Lung (tissue), 12 donors: ENCODE results near the gene UBR1. TPM values are rescaled to one million over a fixed set of nuclear protein-coding genes. Genes with fewer than 3 reads are reported as not detected.

ENCODE experiments used
- ATAC-seq: fragments of 200-7000 bp; cut with Tn5 transposase; one replicate; pipeline ENCODE4 v1.9.1; 2020; ENCODE audit warnings: moderate number of reproducible peaks; ENCODE audit not compliant: insufficient read depth, low FRiP score
- DNase-seq, 3 donors: peaks; one replicate each; pipeline ENCODE4 v3.0.0-alpha.2; 2013 to 2017
- H3K27ac ChIP-seq, 2 donors: one replicate each; pipeline ENCODE4 v1.5.1; 2013; ENCODE audit warnings: mild to moderate bottlenecking in 2 of 2, moderate library complexity in 2 of 2, control low read depth in 1 of 2, inconsistent platforms in 1 of 2, low read depth in 1 of 2, low read length in 1 of 2
- H3K27me3 ChIP-seq, 3 donors: one replicate each; pipeline ENCODE4 v1.5.1; 2013; ENCODE audit warnings: low read length in 2 of 3; ENCODE audit not compliant: control insufficient read depth in 3 of 3, insufficient read depth in 3 of 3
- H3K36me3 ChIP-seq, 4 donors: one replicate each; pipeline ENCODE4 v1.5.1; 2013; ENCODE audit warnings: low read length in 4 of 4, mild to moderate bottlenecking in 1 of 4, moderate library complexity in 1 of 4; ENCODE audit not compliant: control insufficient read depth in 4 of 4, insufficient read depth in 4 of 4
- H3K4me1 ChIP-seq, 5 donors: one replicate each; pipeline ENCODE4 v1.5.1; 2013; ENCODE audit warnings: low read length in 5 of 5, mild to moderate bottlenecking in 2 of 5, moderate library complexity in 1 of 5; ENCODE audit not compliant: control insufficient read depth in 5 of 5, insufficient read depth in 5 of 5
- H3K4me3 ChIP-seq: one replicate; pipeline ENCODE4 v1.5.1; 2013; ENCODE audit warnings: mild to moderate bottlenecking, control low read depth, moderate library complexity
- H3K9ac ChIP-seq, 2 donors: one replicate each; pipeline ENCODE4 v1.5.1; 2013; ENCODE audit warnings: low read length in 2 of 2, control low read depth in 1 of 2; ENCODE audit not compliant: insufficient read depth in 1 of 2
- H3K9me3 ChIP-seq, 4 donors: one replicate each; pipeline ENCODE4 v1.5.1; 2013; ENCODE audit warnings: low read length in 3 of 4, mild to moderate bottlenecking in 1 of 4, moderate library complexity in 1 of 4; ENCODE audit not compliant: control insufficient read depth in 4 of 4, insufficient read depth in 3 of 4
- WGBS, 2 donors: extraction: QIAGEN DNeasy Blood & Tissue Kit; methylation state at CpG; one replicate each; pipeline ENCODE4 v1.1.7; 2013; 5-methylcytosine and 5-hydroxymethylcytosine counted together
- polyA plus RNA-seq, 2 donors: library from polyadenylated mRNA; stranded (reverse); fragments of 200-250 nt; gene quantifications; one replicate each; pipeline ENCODE4 v1.2.1, GENCODE V29; 2013
- total RNA-seq, 2 donors: library from RNA; depleted of rRNA in 1 of 2; stranded (reverse); fragments of >200 nt in 1 of 2; gene quantifications; one replicate each; pipeline ENCODE4 v1.2.1, GENCODE V29; 2014 to 2021
- TF ChIP-seq, protein P1 (sequence below): IDR thresholded peaks from 2 replicates; pipeline ENCODE4 v1.5.1; 2012; ENCODE audit warnings: mild to moderate bottlenecking; ENCODE audit errors: control extremely low read depth, extremely low read depth
- donor health status: control.
- donor health status: control.
- donor health status: Bipolar disorder and iron deficiency.
- donor health status: healthy.
- donor health status: DM: yes; HTN: yes; CAD: no.

The UBR1 gene
- total and polyA plus RNA-seq, 4 donors, result 5.7 to 70.3 (median 17.2) TPM

DNA sequence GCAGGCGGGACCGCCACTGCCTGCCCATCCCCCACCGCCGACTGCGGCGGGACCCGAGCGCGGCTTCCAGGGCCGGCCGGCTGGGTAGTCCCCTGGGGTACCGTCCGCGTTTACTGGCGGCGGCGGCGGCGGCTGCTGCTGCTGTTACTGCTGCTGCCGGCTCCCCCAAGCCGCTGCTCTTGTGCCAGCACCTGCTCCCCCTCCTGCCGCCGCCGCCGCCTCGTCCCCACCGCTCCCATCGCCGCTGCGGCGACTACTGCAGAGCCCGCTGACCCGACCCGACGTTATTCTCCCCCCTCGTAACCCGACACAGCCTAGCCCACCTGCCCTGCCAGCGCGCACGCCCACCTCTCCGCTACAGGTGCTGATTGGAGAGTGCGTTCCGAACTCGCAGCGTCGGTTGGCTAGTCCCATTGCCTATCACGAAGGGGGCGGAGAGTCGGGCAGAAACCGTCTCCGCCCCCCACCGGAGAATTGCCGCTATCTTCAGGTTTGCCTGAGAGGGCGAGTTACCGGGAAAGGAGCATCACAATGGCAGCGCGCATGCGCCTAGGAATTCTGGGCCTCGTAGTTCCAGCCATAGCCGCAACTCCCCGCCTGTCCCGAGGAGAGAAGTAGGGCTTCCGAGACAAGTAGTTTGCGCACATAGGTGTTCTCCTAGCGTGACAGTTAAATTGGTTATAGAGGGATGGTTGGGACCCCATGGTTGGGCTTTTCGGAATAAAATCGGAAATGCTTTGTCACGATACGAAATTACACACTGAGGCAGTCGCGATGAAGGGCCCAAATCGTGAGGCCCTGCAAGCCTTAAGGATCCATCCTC is 185.1 kb downstream of the UBR1 start, which contains the start of gene TTBK2:
TSS of gene TTBK2 (minus strand) at position 260 of the 823 bp plus-strand sequence. CDS start 42,161 bp downstream, outside the sequence.
- Histone ChIP-seq H3K27ac (peak within 1 kb of the TSS; percentile 73 to 79), H3K36me3 (no peaks in the 10 kb centered on the region), H3K9ac (peak within 1 kb of the TSS; percentile 69 to 90), H3K27me3 (peaks cover 0 to 2% (median 0%) of the 10 kb centered on the region in 3 donors), H3K4me1 (peaks cover 0 to 21% (median 2%) of the 10 kb centered on the region in 5 donors), H3K9me3 (no peaks in the 10 kb centered on the region), H3K4me3 (peak within 1 kb of the TSS; percentile 97)
- 0 to 1% methylated on average over 63 to 72 of the region's 72 CpGs for WGBS, 2 donors
- TF ChIP-seq, protein P1, sequence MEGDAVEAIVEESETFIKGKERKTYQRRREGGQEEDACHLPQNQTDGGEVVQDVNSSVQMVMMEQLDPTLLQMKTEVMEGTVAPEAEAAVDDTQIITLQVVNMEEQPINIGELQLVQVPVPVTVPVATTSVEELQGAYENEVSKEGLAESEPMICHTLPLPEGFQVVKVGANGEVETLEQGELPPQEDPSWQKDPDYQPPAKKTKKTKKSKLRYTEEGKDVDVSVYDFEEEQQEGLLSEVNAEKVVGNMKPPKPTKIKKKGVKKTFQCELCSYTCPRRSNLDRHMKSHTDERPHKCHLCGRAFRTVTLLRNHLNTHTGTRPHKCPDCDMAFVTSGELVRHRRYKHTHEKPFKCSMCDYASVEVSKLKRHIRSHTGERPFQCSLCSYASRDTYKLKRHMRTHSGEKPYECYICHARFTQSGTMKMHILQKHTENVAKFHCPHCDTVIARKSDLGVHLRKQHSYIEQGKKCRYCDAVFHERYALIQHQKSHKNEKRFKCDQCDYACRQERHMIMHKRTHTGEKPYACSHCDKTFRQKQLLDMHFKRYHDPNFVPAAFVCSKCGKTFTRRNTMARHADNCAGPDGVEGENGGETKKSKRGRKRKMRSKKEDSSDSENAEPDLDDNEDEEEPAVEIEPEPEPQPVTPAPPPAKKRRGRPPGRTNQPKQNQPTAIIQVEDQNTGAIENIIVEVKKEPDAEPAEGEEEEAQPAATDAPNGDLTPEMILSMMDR, result no peak
- ATAC-seq (peak; percentile 98), DNase-seq (peak; percentile 99 to 100 (median 99))

DNA sequence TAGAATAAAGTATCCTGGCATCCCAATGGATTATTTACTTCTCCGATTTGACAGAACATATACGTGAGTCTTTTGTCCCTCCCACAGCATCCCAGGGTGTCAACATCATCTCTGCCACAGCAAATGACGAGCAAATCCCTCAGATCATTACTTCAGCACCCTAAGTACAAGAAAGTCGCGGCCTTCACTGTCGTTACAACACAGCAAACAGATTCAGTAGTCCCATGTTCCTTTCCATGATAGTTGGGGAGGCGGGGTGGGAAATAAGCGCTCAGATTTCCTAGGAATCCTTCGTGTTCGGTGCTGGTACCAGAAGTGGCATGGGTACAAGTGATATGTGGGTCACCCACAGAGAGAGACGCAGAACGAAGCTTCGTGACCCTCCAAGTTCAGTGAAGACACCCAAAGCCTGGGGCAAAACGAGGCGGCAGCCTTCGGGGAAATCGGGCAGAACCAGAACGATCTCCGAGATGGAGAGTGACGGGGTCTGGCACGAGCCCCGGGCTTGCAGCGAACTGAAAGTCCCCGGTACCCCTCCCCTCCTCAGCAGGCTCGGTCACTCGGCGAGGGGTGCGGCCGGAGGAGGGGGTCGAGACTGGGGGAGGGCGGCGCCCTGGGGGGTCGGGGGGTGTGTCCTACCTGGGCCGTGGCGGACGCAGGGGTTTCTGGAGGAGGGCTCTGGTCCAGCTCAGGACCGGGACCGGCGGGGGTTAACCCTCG is 185.9 kb downstream of the UBR1 start:
- peaks cover 0 to 2% (median 0%) of the 10 kb centered on the region in 3 donors for H3K27me3 ChIP-seq
- H3K4me3 ChIP-seq, result peak overlapping the region; percentile 97
- 0 to 1% methylated on average over 37 to 40 of the region's 40 CpGs for WGBS, 2 donors
- H3K9ac ChIP-seq, result peak overlapping the region; percentile 58 to 69
- DNase-seq (peak; percentile 70 to 72 (median 72)), ATAC-seq (peak; percentile 15)
- TF ChIP-seq, protein P1, result no peak
- H3K27ac ChIP-seq, result peak overlapping the region; percentile 73 to 79
- H3K36me3 ChIP-seq, result no peaks in the 10 kb centered on the region
- peaks cover 0 to 21% (median 2%) of the 10 kb centered on the region in 5 donors for H3K4me1 ChIP-seq
- H3K9me3 ChIP-seq, result no peaks in the 10 kb centered on the region

DNA sequence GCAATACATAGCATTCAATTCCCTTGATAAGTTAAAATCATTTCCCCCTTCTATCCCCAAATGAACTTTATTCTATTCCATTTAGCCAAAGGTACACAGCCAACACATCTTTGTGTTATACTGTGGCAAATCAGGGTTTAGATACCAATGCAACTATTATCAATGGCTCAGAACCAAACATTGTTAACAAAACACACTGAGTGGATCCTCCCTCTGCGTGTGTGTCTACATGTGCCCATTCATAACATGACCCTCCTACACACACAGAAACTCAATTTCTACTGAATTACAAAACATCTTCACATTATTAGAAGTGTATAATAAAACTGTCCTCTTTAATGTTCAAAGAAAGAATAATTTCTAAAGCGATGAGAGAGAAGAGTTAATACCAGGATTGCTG is 186.5 kb downstream of the UBR1 start:
- peaks cover 0 to 2% (median 0%) of the 10 kb centered on the region in 3 donors for H3K27me3 ChIP-seq
- no peaks in the 10 kb centered on the region for H3K9me3 ChIP-seq
- peak overlapping the region; percentile 58 to 69 for H3K9ac ChIP-seq
- no peak overlapping the region for H3K27ac ChIP-seq
- 35 to 58% methylated on average over 2 of the region's 2 CpGs for WGBS, 2 donors
- peaks cover 0 to 21% (median 2%) of the 10 kb centered on the region in 5 donors for H3K4me1 ChIP-seq
- no peak for ATAC-seq
- H3K36me3 ChIP-seq, result no peaks in the 10 kb centered on the region
- DNase-seq, result peak in 2 of 3 donors; percentile 20
- H3K4me3 ChIP-seq, result no peak overlapping the region
- TF ChIP-seq, protein P1, result no peak
